Measurements from ENCODE around the gene SVIL.
A peak's percentile ranks its signal among the peaks of the same experiment; 100 is the strongest.
"Not testable (repeated sequence)": the region's sequence is repeated elsewhere in the genome, so short reads cannot be mapped to it uniquely, and the experiment has no call there.

SVIL gene

GRCh38 chr10:29539412-29539811 lies 95.4 kb downstream of the SVIL start:
- H3K9me3 Mint-ChIP-seq = no peaks in the 10 kb centered on the region
- no peak overlapping the region for H3K4me3 Mint-ChIP-seq
- H3K27me3 Mint-ChIP-seq (ENCODE audit: low read depth) = no peaks in the 10 kb centered on the region

GRCh38 chr10:29537799-29538198 lies 97.0 kb downstream of the SVIL start:
- no peaks in the 10 kb centered on the region for H3K9me3 Mint-ChIP-seq
- no peaks in the 10 kb centered on the region for H3K27me3 Mint-ChIP-seq (ENCODE audit: low read depth)
- peaks cover 43% of the 10 kb centered on the region for H3K4me1 Mint-ChIP-seq
- H3K27ac Mint-ChIP-seq = peak overlapping the region; percentile 21 to 43 (median 40)
- no peak overlapping the region for H3K4me3 Mint-ChIP-seq
- H3K36me3 Mint-ChIP-seq (ENCODE audit: low read depth) = peaks cover 10% of the 10 kb centered on the region
- no peak for TF ChIP-seq CTCF (IDR thresholded peaks at IDR 0.05; ENCODE audit: unreplicated experiment in 3 of 3)

More at GRCh38 chr10:29539412-29539811, 95.4 kb downstream of the SVIL start:
- Mint-ChIP-seq H3K4me1 (peaks cover 50% of the 10 kb centered on the region), H3K27ac (peak overlapping the region in 1 of 3 experiments; percentile 20), H3K36me3 (ENCODE audit: low read depth) (peaks cover 5% of the 10 kb centered on the region)
- no peak for TF ChIP-seq CTCF (IDR thresholded peaks at IDR 0.05; ENCODE audit: unreplicated experiment in 3 of 3)

DNA sequence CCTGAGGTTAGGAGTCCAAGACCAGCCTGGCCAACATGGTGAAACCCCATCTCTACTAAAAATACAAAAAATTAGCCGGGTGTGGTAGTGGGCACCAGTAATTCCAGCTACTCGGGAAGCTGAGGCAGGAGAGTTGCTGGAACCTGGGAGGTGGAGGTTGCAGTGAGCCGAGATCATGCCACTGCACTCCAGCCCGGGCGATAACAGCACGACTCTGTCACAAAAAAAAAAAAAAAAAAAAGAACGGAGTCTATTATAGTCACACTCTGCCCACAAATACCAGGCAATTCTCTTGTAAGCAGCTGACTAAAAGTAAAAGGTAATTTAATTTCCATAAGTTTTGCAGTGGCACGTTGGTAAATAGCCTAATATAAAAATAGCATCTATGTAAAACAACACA lies 98.1 kb downstream of the SVIL start:
- Mint-ChIP-seq H3K4me1 (peaks cover 42% of the 10 kb centered on the region), H3K36me3 (ENCODE audit: low read depth) (peaks cover 10% of the 10 kb centered on the region)
- not testable (repeated sequence) for H3K9me3 Mint-ChIP-seq; H3K27me3 Mint-ChIP-seq (ENCODE audit: low read depth); H3K4me3 Mint-ChIP-seq; H3K27ac Mint-ChIP-seq

GRCh38 chr10:29535778-29536453 lies 98.9 kb downstream of the SVIL start:
- Mint-ChIP-seq H3K27me3 (ENCODE audit: low read depth) (no peaks in the 10 kb centered on the region), H3K4me3 (peak overlapping the region; percentile 22 to 60 (median 52)), H3K36me3 (ENCODE audit: low read depth) (peaks cover 15% of the 10 kb centered on the region), H3K4me1 (peaks cover 44% of the 10 kb centered on the region), H3K27ac (peak overlapping the region; percentile 94 to 96 (median 96)), H3K9me3 (no peaks in the 10 kb centered on the region)
- peak in 2 of 3 experiments; percentile 13 to 27 for TF ChIP-seq CTCF (IDR thresholded peaks at IDR 0.05; ENCODE audit: unreplicated experiment in 3 of 3)

DNA sequence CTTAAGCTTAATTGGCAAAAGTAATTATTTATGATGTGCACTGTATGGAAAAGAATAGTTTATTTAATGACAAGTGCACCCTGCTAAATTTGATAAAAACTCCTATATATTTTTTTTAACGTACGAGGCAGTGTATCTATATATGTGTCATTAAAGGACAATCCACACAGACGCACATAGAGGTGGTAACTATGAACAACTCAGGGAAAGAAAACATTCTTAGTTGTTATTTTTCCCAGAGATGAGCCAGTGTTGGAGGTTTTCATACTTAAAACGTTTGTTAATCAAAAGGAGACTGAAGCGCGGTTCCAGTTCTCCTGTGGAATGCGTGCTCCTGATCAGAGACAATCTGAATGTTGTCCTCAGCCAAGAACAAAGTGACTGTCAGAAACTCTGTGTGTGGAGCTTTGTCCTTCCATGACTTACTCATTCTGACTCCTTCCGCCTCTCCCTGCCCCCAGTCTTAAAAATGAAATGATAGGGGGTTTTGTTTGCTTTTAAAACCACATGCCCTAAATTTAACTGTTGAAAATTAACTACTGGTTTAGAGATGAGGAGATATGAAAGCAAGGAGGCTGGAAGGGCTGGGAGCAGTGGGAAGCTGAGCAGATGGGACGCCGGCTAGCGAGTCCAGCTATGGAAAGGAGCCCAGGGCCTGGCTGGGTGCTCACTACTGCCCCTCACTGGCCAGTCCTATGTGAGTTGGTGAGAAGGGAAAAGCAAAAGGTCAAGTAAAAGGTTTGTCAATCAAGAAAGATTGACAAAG lies 99.6 kb downstream of the SVIL start:
- Mint-ChIP-seq H3K27me3 (ENCODE audit: low read depth) (no peaks in the 10 kb centered on the region), H3K36me3 (ENCODE audit: low read depth) (peaks cover 16% of the 10 kb centered on the region), H3K4me1 (peaks cover 39% of the 10 kb centered on the region), H3K27ac (peak overlapping the region; percentile 94 to 96 (median 96)), H3K4me3 (peak overlapping the region; percentile 22 to 60 (median 52)), H3K9me3 (no peaks in the 10 kb centered on the region)
- TF ChIP-seq CTCF (IDR thresholded peaks at IDR 0.05; ENCODE audit: unreplicated experiment in 3 of 3) = peak; percentile 71 to 75 (median 73)

DNA sequence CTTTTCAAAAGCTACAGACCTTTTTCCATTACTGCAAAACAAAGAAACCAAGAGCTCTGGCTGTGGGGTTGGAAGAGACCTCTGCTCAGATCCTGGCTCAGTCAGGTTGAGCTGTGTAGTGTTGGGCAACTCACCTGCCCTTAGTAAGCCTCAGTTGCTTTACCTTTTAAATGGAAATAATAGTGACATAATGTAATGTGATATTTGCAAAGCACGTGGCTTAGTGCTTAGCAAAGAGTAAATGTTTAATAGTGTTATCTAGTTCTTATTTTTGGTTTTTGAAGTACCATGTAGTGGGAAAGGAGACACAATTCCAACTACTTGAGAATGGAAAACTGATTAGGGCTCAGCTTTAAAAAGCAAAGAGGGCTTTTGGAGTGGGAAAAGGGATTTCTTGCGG lies 100.2 kb downstream of the SVIL start:
- H3K36me3 Mint-ChIP-seq (ENCODE audit: low read depth) = peaks cover 22% of the 10 kb centered on the region
- TF ChIP-seq CTCF (IDR thresholded peaks at IDR 0.05; ENCODE audit: unreplicated experiment in 3 of 3) = no peak
- H3K4me3 Mint-ChIP-seq = peak overlapping the region in 1 of 3 experiments; percentile 41
- H3K27me3 Mint-ChIP-seq (ENCODE audit: low read depth) = no peaks in the 10 kb centered on the region
- H3K27ac Mint-ChIP-seq = peak overlapping the region; percentile 59 to 96 (median 94)
- no peaks in the 10 kb centered on the region for H3K9me3 Mint-ChIP-seq
- H3K4me1 Mint-ChIP-seq = peaks cover 34% of the 10 kb centered on the region
